Thoracic aorta (tissue), 2 donors: ENCODE data around the gene MBD1. TPM values are rescaled to one million over a fixed set of nuclear protein-coding genes. Genes with fewer than 3 reads are reported as not detected.

Source experiments
- ATAC-seq: fragments of 150-250 bp; one replicate; pipeline ENCODE4 v1.8.0; 2017; ENCODE audit warnings: low read depth; ENCODE audit not compliant: insufficient number of reproducible peaks, low FRiP score
- DNase-seq: peaks from one replicate; pipeline ENCODE4 v3.0.0-alpha.2; 2020; ENCODE audit warnings: low spot score
- H3K27ac ChIP-seq, 2 donors: fragments of 200-600 bp; sonication (generic); 1 replicate in 1 of 2; 2 replicates in 1 of 2; pipeline ENCODE4 v1.5.1; 2016; ENCODE audit warnings: mild to moderate bottlenecking in 2 of 2, moderate library complexity in 2 of 2
- H3K27me3 ChIP-seq: fragments of 200-600 bp; sonication (generic); replicated peaks from 2 replicates; pipeline ENCODE4 v1.6.0; 2016; ENCODE audit warnings: mild to moderate bottlenecking; ENCODE audit not compliant: insufficient read depth
- H3K36me3 ChIP-seq: fragments of 200-600 bp; sonication (generic); one replicate; pipeline ENCODE4 v1.5.1; 2016
- H3K4me1 ChIP-seq, 2 donors: fragments of 200-600 bp; sonication (generic); 1 replicate in 1 of 2; 2 replicates in 1 of 2; pipeline versions ENCODE4 v1.5.1 to v1.6.0; 2016; ENCODE audit warnings: low read depth in 2 of 2, mild to moderate bottlenecking in 1 of 2; ENCODE audit not compliant: control insufficient read depth in 1 of 2
- H3K4me3 ChIP-seq: fragments of 200-600 bp; sonication (generic); 2 replicates; pipeline ENCODE4 v1.5.1; 2016; ENCODE audit warnings: mild to moderate bottlenecking
- H3K9me3 ChIP-seq: fragments of 200-600 bp; sonication (generic); 2 replicates; pipeline ENCODE4 v1.5.1; 2016
- total RNA-seq, 2 donors: library from RNA; depleted of rRNA; stranded (reverse); fragments of >200 nt; gene quantifications; one replicate each; pipeline versions ENCODE4 v1.1.0 to v1.2.3, GENCODE V29; 2016
- TF ChIP-seq, protein P1 (sequence below): fragments of 200-600 bp; sonication (generic); IDR thresholded peaks from one replicate; pipeline ENCODE4 v1.5.1; 2019; ENCODE audit warnings: antibody characterized with exemption

Gene MBD1
- total RNA-seq, 2 donors from 2014 or later, result 103 to 107 TPM

DNA sequence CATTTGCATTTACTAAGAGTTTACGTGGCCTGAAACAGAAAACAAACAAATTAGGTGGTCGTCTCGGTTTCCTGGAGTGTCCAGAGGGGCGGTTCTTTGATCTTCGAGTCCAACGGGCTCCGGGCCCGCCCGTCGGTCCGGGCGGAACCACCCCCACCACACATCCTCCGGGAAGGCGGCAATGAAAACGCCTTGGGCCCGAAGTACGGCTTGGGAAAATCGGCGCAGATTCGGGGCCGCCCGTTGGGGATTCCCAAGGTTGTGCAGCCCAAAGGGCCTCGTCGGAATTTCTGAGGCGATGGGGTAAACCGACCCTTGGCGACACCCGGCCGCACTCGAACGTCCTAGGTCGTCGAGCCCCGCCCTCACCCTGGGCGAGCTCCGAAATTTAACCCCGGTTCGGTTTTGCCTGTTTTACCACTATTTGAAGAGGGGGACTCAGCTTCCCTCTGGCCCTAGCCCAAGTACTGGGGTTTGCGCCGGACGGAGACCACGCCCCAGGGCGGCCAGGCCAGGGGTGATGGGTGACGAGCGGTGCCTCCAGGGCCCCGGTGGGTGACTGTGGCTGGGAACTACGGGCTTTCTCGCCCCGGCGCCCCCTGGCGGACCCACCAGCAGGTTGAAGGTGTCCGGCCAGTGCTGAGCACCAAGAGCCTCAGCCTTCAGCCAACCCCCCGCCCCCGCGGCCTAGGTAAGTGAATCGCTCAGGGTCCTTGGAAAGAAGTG, 13.1 kb downstream of the MBD1 start:
- Histone ChIP-seq H3K9me3 (no peaks in the 10 kb centered on the region), H3K27me3 (no peaks in the 10 kb centered on the region), H3K27ac (peak overlapping the region; percentile 47 to 64), H3K4me1 (peaks cover 0 to 18% of the 10 kb centered on the region in 2 donors), H3K36me3 (peaks cover 29% of the 10 kb centered on the region), H3K4me3 (peak overlapping the region; percentile 70)
- TF ChIP-seq, protein P1, sequence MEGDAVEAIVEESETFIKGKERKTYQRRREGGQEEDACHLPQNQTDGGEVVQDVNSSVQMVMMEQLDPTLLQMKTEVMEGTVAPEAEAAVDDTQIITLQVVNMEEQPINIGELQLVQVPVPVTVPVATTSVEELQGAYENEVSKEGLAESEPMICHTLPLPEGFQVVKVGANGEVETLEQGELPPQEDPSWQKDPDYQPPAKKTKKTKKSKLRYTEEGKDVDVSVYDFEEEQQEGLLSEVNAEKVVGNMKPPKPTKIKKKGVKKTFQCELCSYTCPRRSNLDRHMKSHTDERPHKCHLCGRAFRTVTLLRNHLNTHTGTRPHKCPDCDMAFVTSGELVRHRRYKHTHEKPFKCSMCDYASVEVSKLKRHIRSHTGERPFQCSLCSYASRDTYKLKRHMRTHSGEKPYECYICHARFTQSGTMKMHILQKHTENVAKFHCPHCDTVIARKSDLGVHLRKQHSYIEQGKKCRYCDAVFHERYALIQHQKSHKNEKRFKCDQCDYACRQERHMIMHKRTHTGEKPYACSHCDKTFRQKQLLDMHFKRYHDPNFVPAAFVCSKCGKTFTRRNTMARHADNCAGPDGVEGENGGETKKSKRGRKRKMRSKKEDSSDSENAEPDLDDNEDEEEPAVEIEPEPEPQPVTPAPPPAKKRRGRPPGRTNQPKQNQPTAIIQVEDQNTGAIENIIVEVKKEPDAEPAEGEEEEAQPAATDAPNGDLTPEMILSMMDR, result peak; percentile 75
- no peak for ATAC-seq
- peak; percentile 53 for DNase-seq

DNA sequence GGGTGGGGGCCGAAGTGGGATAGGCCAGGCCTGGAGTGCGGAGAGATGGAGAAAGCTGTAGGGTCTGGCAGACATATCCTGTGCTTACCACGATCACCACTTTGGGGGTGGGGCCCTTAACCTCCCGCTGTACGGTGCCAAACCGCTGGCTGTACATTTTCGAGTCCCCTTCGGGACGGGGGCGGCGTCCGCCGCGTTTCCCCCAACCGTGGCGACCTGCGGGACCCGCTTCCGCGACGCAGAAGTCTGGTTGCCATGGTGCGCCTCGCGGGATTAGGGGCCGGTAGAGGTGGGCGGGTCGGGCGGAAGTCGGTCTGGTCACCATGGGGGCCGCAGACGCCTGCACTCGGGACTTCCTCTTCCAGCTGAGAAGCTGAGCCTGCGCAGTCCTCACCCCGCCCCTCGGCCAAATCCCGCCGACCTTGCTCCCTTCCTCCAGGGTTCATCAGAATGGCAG, 15.0 kb downstream of the MBD1 start, which contains the start of gene CFAP53:
Gene CFAP53, minus strand, starts transcription at position 248 of the 457 bp plus-strand sequence. Its CDS starts 91 bp downstream, at position 157.
- Histone ChIP-seq H3K9me3 (no peaks in the 10 kb centered on the region), H3K27ac (no peak within 1 kb of the TSS), H3K27me3 (no peaks in the 10 kb centered on the region), H3K4me1 (peaks cover 0 to 18% of the 10 kb centered on the region in 2 donors), H3K36me3 (peaks cover 11% of the 10 kb centered on the region), H3K4me3 (peak within 1 kb of the TSS; percentile 91)
- TF ChIP-seq, protein P1, result no peak
- DNase-seq (peak; percentile 64), ATAC-seq (peak; percentile 80)

DNA sequence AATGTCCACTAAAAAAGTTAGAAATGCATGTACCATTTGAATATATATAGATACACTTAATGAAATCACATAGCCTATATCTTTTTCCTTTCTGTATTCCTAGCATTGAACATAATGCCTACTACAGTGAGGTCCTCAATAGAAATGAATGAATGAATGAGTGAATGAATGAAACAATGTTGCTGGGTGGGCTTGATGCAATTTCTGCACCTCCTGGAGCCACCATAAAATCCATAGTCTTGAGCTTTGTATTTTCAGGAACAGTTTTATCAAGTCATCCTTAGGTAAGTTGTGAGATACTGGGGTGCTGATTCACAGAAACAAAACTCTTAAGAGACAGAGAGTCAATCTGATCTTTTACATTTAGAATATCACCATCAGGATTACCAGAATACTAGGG, 18.3 kb downstream of the MBD1 start:
- H3K27me3 ChIP-seq, result no peaks in the 10 kb centered on the region
- no peaks in the 10 kb centered on the region for H3K36me3 ChIP-seq
- no peak overlapping the region for H3K4me3 ChIP-seq
- TF ChIP-seq, protein P1, result no peak
- H3K4me1 ChIP-seq, result peaks cover 0 to 18% of the 10 kb centered on the region in 2 donors
- no peak overlapping the region for H3K27ac ChIP-seq
- H3K9me3 ChIP-seq, result no peaks in the 10 kb centered on the region
- no peak for ATAC-seq
- no peak for DNase-seq

DNA sequence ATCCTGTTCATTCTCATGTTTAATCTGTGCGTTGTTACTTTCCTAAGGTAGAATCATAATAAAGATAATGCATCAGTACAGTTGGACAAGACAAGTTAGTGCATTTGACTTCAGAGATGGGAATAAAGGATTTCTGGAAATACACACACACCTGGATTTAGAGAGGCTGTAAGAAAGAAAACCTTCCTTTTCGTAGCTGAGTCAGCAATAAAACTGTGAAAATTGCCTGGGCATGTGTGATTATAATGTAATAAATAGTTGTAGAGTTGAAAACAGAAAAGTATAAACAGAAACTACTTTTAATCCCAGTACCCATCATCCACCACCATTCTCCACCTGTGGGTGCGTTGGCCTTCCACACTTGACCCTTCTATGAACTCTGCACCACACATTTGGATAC, 30.4 kb downstream of the MBD1 start:
- Histone ChIP-seq H3K4me1 (no peaks in the 10 kb centered on the region), H3K4me3 (no peak overlapping the region), H3K27me3 (no peaks in the 10 kb centered on the region), H3K9me3 (no peaks in the 10 kb centered on the region), H3K36me3 (no peaks in the 10 kb centered on the region), H3K27ac (no peak overlapping the region)
- DNase-seq (no peak), ATAC-seq (no peak)
- TF ChIP-seq, protein P1, result no peak

DNA sequence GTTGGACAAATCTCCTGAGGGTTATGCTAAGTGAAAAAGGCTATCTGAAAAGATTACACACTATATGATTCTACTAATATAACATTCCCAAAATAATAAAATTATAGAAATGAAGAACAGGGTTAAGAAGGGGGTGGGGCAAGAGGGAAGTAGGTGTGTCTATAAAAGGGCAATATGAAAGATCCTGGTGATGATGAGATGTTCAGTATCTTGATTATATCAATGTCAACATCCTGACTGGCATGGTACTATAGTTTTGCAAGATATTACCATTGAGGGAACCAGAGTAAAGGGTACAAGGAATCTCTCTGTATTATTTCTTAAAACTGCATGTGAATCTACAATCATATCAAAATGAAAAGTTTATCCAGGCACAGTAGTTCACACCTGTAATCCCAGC, 31.7 kb downstream of the MBD1 start:
- TF ChIP-seq, protein P1, result no peak
- no peak for DNase-seq
- no peaks in the 10 kb centered on the region for H3K36me3 ChIP-seq
- H3K9me3 ChIP-seq, result no peaks in the 10 kb centered on the region
- H3K4me1 ChIP-seq, result no peaks in the 10 kb centered on the region
- H3K27ac ChIP-seq, result no peak overlapping the region
- no peak overlapping the region for H3K4me3 ChIP-seq
- H3K27me3 ChIP-seq, result no peaks in the 10 kb centered on the region
- ATAC-seq, result no peak
